Measurements from ENCODE around the gene PDE7B.

The PDE7B gene

GRCh38 chr6:136094812-136095211 is 243.3 kb downstream of the PDE7B start:
- TF ChIP-seq GATA2 (IDR thresholded peaks at IDR 0.05; ENCODE audit: low read depth, low read length) = no peak
- no peak for TF ChIP-seq GATA3 (IDR thresholded peaks at IDR 0.05; ENCODE audit: low read depth, low read length)

DNA sequence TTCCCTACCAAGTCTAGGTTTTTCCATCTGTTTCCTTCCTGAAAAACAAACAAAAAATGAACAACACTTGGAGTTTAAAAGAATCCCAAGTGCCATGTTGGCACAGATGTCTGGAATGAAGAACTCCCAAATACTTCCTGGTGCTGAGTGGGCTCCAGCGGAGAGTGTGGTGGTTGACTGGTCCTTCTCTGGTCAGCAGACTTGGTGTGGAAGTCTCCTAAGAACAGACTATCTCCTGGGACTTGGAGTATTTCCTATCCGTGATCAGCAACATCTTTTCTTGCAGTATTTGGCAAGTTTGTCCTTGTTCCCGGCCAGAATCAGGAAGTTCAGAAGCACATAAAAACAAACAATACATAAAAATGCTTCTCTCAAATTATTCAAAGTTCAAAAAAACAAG is 244.5 kb downstream of the PDE7B start:
- TF ChIP-seq GATA3 (IDR thresholded peaks at IDR 0.05; ENCODE audit: low read depth, low read length) = no peak

- TF ChIP-seq GATA3 (IDR thresholded peaks at IDR 0.05; ENCODE audit: low read depth, low read length) = peak; percentile 56
- peak; percentile 60; the same call in 1 of the 2 replicates for TF ChIP-seq GATA2 (IDR thresholded peaks at IDR 0.05; ENCODE audit: low read depth, low read length)
These were observed 251.6 kb downstream of the PDE7B start for GRCh38 chr6:136102991-136103688.

DNA sequence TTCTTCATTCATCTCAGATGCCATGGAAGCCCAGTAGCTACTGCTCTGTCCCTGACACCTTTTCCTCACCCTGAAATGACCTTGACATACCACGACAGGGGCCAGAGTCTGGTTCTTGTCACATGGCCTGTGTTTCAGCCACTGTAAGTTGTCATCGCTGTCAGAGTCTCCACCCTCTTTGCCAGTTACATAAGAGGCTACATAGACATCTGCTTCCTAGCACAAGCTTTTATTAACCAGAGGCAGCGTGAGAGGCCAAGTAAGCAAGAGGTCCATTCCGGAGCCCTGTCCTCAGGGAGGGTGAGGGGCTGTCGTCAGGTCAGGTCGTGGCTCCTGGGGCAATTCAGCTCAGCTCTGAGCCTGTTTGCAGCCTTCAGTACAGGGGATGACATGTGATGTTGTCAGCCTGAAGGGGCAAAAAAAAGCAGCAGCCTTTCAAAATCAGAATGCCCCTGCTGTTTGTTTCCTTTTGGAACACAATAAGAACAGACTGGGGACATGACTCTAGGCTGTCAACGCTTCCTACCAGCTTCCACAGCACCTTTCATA is 252.3 kb downstream of the PDE7B start:
- TF ChIP-seq GATA2 (IDR thresholded peaks at IDR 0.05; ENCODE audit: low read depth, low read length) (no peak; the same call in 1 of the 2 replicates), GATA3 (IDR thresholded peaks at IDR 0.05; ENCODE audit: low read depth, low read length) (no peak)

GRCh38 chr6:136104556-136104955 is 253.1 kb downstream of the PDE7B start:
- TF ChIP-seq GATA2 (IDR thresholded peaks at IDR 0.05; ENCODE audit: low read depth, low read length) (no peak), GATA3 (IDR thresholded peaks at IDR 0.05; ENCODE audit: low read depth, low read length) (no peak)

GRCh38 chr6:136105797-136106196 is 254.3 kb downstream of the PDE7B start:
- peak; percentile 32; the same call in 1 of the 2 replicates for TF ChIP-seq GATA2 (IDR thresholded peaks at IDR 0.05; ENCODE audit: low read depth, low read length)

GRCh38 chr6:136108361-136108945 is 257.0 kb downstream of the PDE7B start:
- TF ChIP-seq GATA3 (IDR thresholded peaks at IDR 0.05; ENCODE audit: low read depth, low read length) = no peak
- no peak for TF ChIP-seq GATA2 (IDR thresholded peaks at IDR 0.05; ENCODE audit: low read depth, low read length)

- TF ChIP-seq GATA2 (IDR thresholded peaks at IDR 0.05; ENCODE audit: low read depth, low read length) (no peak), GATA3 (IDR thresholded peaks at IDR 0.05; ENCODE audit: low read depth, low read length) (no peak)
These were observed 260.3 kb downstream of the PDE7B start for GRCh38 chr6:136111831-136112230.

DNA sequence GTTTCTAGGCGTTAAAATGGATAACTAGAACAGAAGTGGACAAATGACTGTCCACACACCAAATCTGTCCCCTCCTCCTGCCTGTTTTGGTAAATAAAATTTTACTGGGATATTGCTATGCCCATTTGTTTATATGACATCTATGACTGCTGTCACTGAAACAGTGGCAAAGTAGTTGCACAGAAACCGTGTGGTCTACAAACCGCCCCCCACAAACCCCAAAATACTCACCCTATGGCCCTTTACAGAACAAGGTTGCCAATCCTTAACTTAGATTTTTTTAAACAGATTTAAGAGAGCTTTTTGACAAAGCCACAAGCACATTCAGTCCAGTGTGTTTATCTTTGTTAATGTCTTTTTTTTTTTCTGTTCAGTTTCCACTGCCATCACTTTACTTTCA is 260.8 kb downstream of the PDE7B start:
- no peak for TF ChIP-seq GATA2 (IDR thresholded peaks at IDR 0.05; ENCODE audit: low read depth, low read length)

- TF ChIP-seq GATA3 (IDR thresholded peaks at IDR 0.05; ENCODE audit: low read depth, low read length) (no peak), GATA2 (IDR thresholded peaks at IDR 0.05; ENCODE audit: low read depth, low read length) (peak; percentile 83)
These were observed 262.3 kb downstream of the PDE7B start for GRCh38 chr6:136113736-136114173.

- TF ChIP-seq GATA3 (IDR thresholded peaks at IDR 0.05; ENCODE audit: low read depth, low read length) (no peak), GATA2 (IDR thresholded peaks at IDR 0.05; ENCODE audit: low read depth, low read length) (no peak)
These were observed 263.2 kb downstream of the PDE7B start for GRCh38 chr6:136114661-136115060.

DNA sequence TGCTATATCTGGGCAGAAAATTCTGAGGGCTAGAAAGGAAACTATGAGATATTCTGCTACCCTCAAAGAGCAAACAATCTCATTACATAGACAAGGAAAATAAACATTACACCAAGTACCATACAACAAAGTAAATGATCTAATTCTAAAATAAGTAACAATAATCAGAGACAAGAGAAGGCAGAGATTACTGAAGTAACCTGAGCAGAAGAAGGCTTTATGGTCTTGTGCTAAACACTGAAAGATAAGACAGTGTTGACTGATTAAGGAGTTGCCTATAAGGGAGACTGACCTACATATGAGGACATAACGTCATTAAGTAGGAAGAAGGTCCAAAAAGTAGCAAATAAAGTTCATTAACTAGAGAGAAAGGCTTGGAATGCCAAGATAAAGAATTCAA is 264.4 kb downstream of the PDE7B start:
- TF ChIP-seq GATA3 (IDR thresholded peaks at IDR 0.05; ENCODE audit: low read depth, low read length) (no peak), GATA2 (IDR thresholded peaks at IDR 0.05; ENCODE audit: low read depth, low read length) (no peak)

GRCh38 chr6:136117081-136117480 is 265.6 kb downstream of the PDE7B start:
- no peak for TF ChIP-seq GATA2 (IDR thresholded peaks at IDR 0.05; ENCODE audit: low read depth, low read length)
- no peak for TF ChIP-seq GATA3 (IDR thresholded peaks at IDR 0.05; ENCODE audit: low read depth, low read length)

DNA sequence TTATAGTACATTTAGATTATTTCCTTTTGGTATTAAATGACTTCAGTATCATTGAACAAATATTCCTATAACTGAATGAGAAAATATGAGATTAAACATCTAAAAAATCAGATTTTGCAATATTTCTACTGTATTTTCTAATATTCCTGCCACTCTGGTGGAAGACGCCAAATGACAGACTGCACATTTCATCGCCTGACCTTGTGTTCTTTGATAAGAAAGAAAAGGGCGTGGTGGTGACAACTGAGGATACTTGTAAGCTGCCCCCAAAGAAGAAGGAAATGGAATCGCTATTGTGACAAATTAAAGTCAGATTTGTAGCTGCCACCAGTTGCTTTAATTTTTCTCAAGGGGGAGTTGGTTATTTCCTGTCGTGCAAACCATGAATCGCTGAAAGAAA is 267.3 kb downstream of the PDE7B start:
- TF ChIP-seq GATA2 (IDR thresholded peaks at IDR 0.05; ENCODE audit: low read depth, low read length) = no peak
- no peak for TF ChIP-seq GATA3 (IDR thresholded peaks at IDR 0.05; ENCODE audit: low read depth, low read length)

DNA sequence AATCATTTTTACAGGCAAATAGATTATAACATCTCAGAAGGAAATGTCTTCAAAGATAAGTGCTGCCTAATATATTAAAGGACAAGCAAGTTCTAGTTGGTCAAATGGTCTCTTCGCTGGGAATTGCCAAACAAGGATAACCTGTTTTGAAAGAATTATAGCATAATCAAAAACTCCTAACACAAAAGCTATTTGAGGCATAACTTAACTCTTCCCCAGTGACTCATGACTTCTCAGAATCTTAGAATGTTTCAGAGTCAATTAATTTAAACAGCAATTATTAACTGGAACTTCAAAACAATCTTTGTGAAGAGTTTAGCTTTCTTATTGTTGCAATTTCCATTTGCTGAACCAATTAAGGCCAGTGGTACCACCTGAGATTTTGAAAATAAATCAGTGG is 272.0 kb downstream of the PDE7B start:
- no peak for TF ChIP-seq GATA2 (IDR thresholded peaks at IDR 0.05; ENCODE audit: low read depth, low read length)
- TF ChIP-seq GATA3 (IDR thresholded peaks at IDR 0.05; ENCODE audit: low read depth, low read length) = no peak
